ENCODE results near the gene FKBP1A. TPM values are rescaled to one million over a fixed set of nuclear protein-coding genes. Genes with fewer than 3 reads are reported as not detected.
A peak's percentile ranks its signal among the peaks of the same experiment; 100 is the strongest.

The FKBP1A gene
- total and polyA plus RNA-seq, 4 experiments from 2014 or later = 47.0 to 86.4 (median 70.0) TPM

DNA sequence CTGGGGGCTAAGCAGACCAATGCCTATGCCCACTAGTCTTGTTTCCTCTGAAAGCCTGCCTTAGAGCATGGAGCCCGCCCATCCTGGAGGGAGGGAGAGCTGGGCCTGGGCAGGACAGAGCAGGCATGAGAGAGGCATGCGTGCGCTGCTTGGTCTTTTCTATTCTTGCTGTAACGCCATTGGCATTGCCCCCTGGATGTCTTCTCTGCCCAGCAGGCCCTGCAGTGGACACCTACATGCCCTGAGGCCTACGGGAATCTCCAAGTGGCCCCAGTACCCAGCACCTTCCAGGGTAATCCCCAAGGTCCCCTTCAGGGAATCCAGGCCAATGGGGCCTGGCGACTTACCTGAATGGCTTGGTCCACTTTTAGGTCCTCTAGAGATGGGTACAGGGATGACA is 72.8 kb downstream of the FKBP1A start:
- ChIA-PET CTCF (ENCODE audit: partially characterized antibody) (no interaction called here), POLR2A (ENCODE audit: partially characterized antibody) (no interaction called here)
- Mint-ChIP-seq H3K27ac (no peak overlapping the region), H3K36me3 (no peaks in the 10 kb centered on the region), H3K27me3 (no peaks in the 10 kb centered on the region), H3K4me3 (no peak overlapping the region), H3K4me1 (peaks cover 5 to 7% (median 6%) of the 10 kb centered on the region in 4 donors), H3K9me3 (no peaks in the 10 kb centered on the region)
- Histone ChIP-seq H3K27me3 (ENCODE audit: insufficient read depth, low read length) (no peaks in the 10 kb centered on the region), H3K4me1 (ENCODE audit: insufficient read depth, low read length) (peaks cover 11% of the 10 kb centered on the region), H3K36me3 (ENCODE audit: insufficient read depth, low read length) (no peaks in the 10 kb centered on the region), H3K4me3 (ENCODE audit: low read length in 2 of 2) (no peak overlapping the region), H3K27ac (ENCODE audit: low read depth, low read length) (no peak overlapping the region), H3K9me3 (ENCODE audit: control insufficient read depth in 1 of 2, low read length in 2 of 2) (no peaks in the 10 kb centered on the region)
- intact Hi-C loops (cut with micrococcal nuclease) = no loop called here
- DNase-seq = no peak

DNA sequence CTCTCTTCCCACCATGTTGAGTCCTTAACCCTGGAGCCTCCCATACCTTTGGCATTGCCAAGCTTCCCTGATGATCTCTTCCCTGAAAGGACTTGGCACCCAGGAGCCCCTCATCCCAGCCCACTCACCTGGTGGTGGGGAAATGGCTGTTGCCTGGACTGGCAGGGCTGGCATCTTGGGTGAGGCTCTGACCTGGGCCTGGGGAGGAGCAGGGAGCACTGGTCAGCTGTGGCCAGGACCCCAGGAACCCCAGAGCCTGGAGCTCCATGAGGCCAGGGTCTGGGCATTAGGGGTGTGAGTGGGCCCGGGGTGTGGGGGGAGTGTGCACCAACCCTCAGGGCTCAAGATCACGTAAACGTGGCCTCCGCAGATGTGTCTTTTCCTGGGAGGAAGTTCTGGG is 73.4 kb downstream of the FKBP1A start:
- no peaks in the 10 kb centered on the region for H3K36me3 ChIP-seq (ENCODE audit: insufficient read depth, low read length)
- Mint-ChIP-seq H3K27ac (no peak overlapping the region), H3K4me3 (no peak overlapping the region), H3K36me3 (no peaks in the 10 kb centered on the region), H3K9me3 (no peaks in the 10 kb centered on the region), H3K27me3 (no peaks in the 10 kb centered on the region), H3K4me1 (peaks cover 5 to 7% (median 6%) of the 10 kb centered on the region in 4 donors)
- no peak overlapping the region for H3K4me3 ChIP-seq (ENCODE audit: low read length in 2 of 2)
- ChIA-PET CTCF (ENCODE audit: partially characterized antibody) (no interaction called here), POLR2A (ENCODE audit: partially characterized antibody) (no interaction called here)
- H3K27ac ChIP-seq (ENCODE audit: low read depth, low read length) = no peak overlapping the region
- intact Hi-C loops (cut with micrococcal nuclease) = no loop called here
- H3K9me3 ChIP-seq (ENCODE audit: control insufficient read depth in 1 of 2, low read length in 2 of 2) = no peaks in the 10 kb centered on the region
- no peak for DNase-seq
- H3K4me1 ChIP-seq (ENCODE audit: insufficient read depth, low read length) = peaks cover 6% of the 10 kb centered on the region
- H3K27me3 ChIP-seq (ENCODE audit: insufficient read depth, low read length) = no peaks in the 10 kb centered on the region

DNA sequence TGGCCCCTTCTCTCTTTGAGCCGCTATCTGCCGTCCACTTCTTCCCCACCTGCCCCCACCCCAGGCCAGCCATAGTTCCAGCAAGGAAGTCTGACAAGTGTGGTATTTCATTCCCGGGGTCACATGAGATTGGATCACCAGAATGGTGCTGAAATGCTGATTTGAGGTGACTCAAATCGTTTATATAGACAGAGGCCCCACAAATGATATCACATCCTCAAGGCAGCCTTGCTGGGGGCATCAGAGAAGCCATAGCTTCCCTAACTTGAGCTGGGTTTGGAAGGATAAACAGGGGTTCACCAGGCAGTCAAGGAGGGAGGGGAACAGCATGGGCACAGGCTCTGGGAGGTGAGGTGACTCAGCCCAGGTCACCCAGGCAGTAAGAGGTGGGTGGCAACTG is 73.8 kb downstream of the FKBP1A start:
- Mint-ChIP-seq H3K9me3 (no peaks in the 10 kb centered on the region), H3K27ac (peak overlapping the region in 1 of 7 donors; percentile 64), H3K4me1 (peaks cover 4 to 7% (median 5%) of the 10 kb centered on the region in 4 donors), H3K4me3 (no peak overlapping the region), H3K27me3 (no peaks in the 10 kb centered on the region), H3K36me3 (no peaks in the 10 kb centered on the region)
- no peak for DNase-seq
- POLR2A ChIA-PET (ENCODE audit: partially characterized antibody) = no interaction called here
- intact Hi-C loops (cut with micrococcal nuclease) = no loop called here
- Histone ChIP-seq H3K36me3 (ENCODE audit: insufficient read depth, low read length) (no peaks in the 10 kb centered on the region), H3K4me1 (ENCODE audit: insufficient read depth, low read length) (peaks cover 2% of the 10 kb centered on the region), H3K9me3 (ENCODE audit: control insufficient read depth in 1 of 2, low read length in 2 of 2) (no peaks in the 10 kb centered on the region), H3K4me3 (ENCODE audit: low read length in 2 of 2) (no peak overlapping the region), H3K27ac (ENCODE audit: low read depth, low read length) (no peak overlapping the region), H3K27me3 (ENCODE audit: insufficient read depth, low read length) (no peaks in the 10 kb centered on the region)
- CTCF ChIA-PET (ENCODE audit: partially characterized antibody) = no interaction called here

Other genes with a start within 250 kb of the FKBP1A start
- not detected for gene TMEM74B, start 208.1 kb downstream of the FKBP1A start, total RNA-seq
- gene TMEM74B, start 208.1 kb downstream of the FKBP1A start, polyA plus RNA-seq = not detected
- gene C20orf202, start 189.6 kb downstream of the FKBP1A start, total RNA-seq = under 1 TPM in 1 of 2 experiments, not detected in 1; 0.20 TPM
- gene C20orf202, start 189.6 kb downstream of the FKBP1A start, polyA plus RNA-seq = under 1 TPM in 1 of 2 donors, not detected in 1; 0.18 TPM
- under 1 TPM in 1 of 2 experiments, not detected in 1; 0.78 TPM for gene RAD21L1, start 167.0 kb downstream of the FKBP1A start, total RNA-seq
- gene RAD21L1, start 167.0 kb downstream of the FKBP1A start, polyA plus RNA-seq = not detected
- 10 to 100 TPM; 14.3 to 15.9 TPM for gene SNPH, start 126.8 kb downstream of the FKBP1A start, total RNA-seq
- gene SNPH, start 126.8 kb downstream of the FKBP1A start, polyA plus RNA-seq = 1 to 10 TPM; 2.5 to 6.6 TPM
- gene SDCBP2, start 63.9 kb downstream of the FKBP1A start, total RNA-seq = under 1 TPM; 0.61 to 0.94 TPM
- gene SDCBP2, start 63.9 kb downstream of the FKBP1A start, polyA plus RNA-seq = 1 to 10 TPM; 1.5 to 2.2 TPM
- 10 to 100 TPM; 57.5 to 65.8 TPM for gene NSFL1C, start 73.8 kb upstream of the FKBP1A start, total RNA-seq
- gene NSFL1C, start 73.8 kb upstream of the FKBP1A start, polyA plus RNA-seq = 100 to 1,000 TPM in 1 of 2 donors, 10 to 100 TPM in 1; 77.3 to 105 TPM
- not detected for gene SIRPB2, start 98.4 kb upstream of the FKBP1A start, total RNA-seq
- gene SIRPB2, start 98.4 kb upstream of the FKBP1A start, polyA plus RNA-seq = not detected
- gene SIRPD, start 164.7 kb upstream of the FKBP1A start, total RNA-seq = under 1 TPM in 1 of 2 experiments, not detected in 1; 0.17 TPM
- gene SIRPD, start 164.7 kb upstream of the FKBP1A start, polyA plus RNA-seq = under 1 TPM in 1 of 2 donors, not detected in 1; 0.11 TPM
- gene SIRPB1, start 227.0 kb upstream of the FKBP1A start, total RNA-seq = 1 to 10 TPM; 4.7 to 7.2 TPM
- gene SIRPB1, start 227.0 kb upstream of the FKBP1A start, polyA plus RNA-seq = 1 to 10 TPM in 1 of 2 donors, under 1 TPM in 1; 0.64 to 1.2 TPM